GM23338 (cell line): ENCODE measurements around the gene ZRANB2. TPM values are rescaled to one million over a fixed set of nuclear protein-coding genes. Genes with fewer than 3 reads are reported as not detected.
A peak's percentile ranks its signal among the peaks of the same experiment; 100 is the strongest.

ENCODE experiments used
- ATAC-seq: fragments of 200-7000 bp; cut with Tn5 transposase; 3 replicates; pipeline ENCODE4 v1.9.1; 2020
- DNase-seq: peaks from one replicate; pipeline ENCODE4 v3.0.0-alpha.2; 2015; ENCODE audit warnings: low spot score
- H2AFZ ChIP-seq: fragments of 200-600 bp; sonication (generic); 2 replicates; pipeline ENCODE4 v1.8.0; 2016; ENCODE audit warnings: antibody characterized with exemption, mild to moderate bottlenecking, moderate library complexity
- H3F3A ChIP-seq: fragments of 200-600 bp; sonication (generic); replicated peaks from 2 replicates; pipeline ENCODE4 v1.8.0; 2017; ENCODE audit warnings: antibody characterized with exemption, mixed run types, low read depth
- H3K27ac ChIP-seq: fragments of 200-600 bp; sonication (generic); 2 replicates; pipeline ENCODE4 v1.6.1; 2016; ENCODE audit warnings: low read depth
- H3K27me3 ChIP-seq: fragments of 200-600 bp; sonication (generic); 2 replicates; pipeline ENCODE4 v1.8.0; 2016; ENCODE audit warnings: mild to moderate bottlenecking, mixed run types, moderate library complexity; ENCODE audit not compliant: insufficient read depth
- H3K36me3 ChIP-seq: fragments of 200-600 bp; sonication (generic); 2 replicates; pipeline ENCODE4 v1.8.0; 2016; ENCODE audit warnings: mild to moderate bottlenecking; ENCODE audit not compliant: insufficient read depth
- H3K4me1 ChIP-seq: fragments of 200-600 bp; sonication (generic); 2 replicates; pipeline ENCODE4 v1.8.0; 2016; ENCODE audit warnings: mild to moderate bottlenecking, moderate library complexity; ENCODE audit not compliant: insufficient read depth
- H3K4me2 ChIP-seq: fragments of 200-600 bp; sonication (generic); 2 replicates; pipeline ENCODE4 v1.7.1; 2017; ENCODE audit warnings: mixed run types
- H3K4me3 ChIP-seq: fragments of 200-600 bp; sonication (generic); 2 replicates; pipeline ENCODE4 v1.6.1; 2016; ENCODE audit warnings: mixed run types
- H3K79me2 ChIP-seq: fragments of 200-600 bp; sonication (generic); replicated peaks from 2 replicates; pipeline ENCODE4 v1.8.0; 2017; ENCODE audit warnings: mild to moderate bottlenecking; ENCODE audit not compliant: insufficient read depth
- H3K9me2 ChIP-seq: fragments of 200-600 bp; sonication (generic); 2 replicates; pipeline ENCODE4 v1.8.0; 2017; ENCODE audit not compliant: insufficient read depth
- H4K20me1 ChIP-seq: fragments of 200-600 bp; sonication (generic); replicated peaks from 2 replicates; pipeline ENCODE4 v1.8.0; 2017; ENCODE audit warnings: mild to moderate bottlenecking; ENCODE audit not compliant: insufficient read depth
- H3K27ac Mint-ChIP-seq: 2 replicates; pipeline ENCODE4 v1.8.0; 2020; ENCODE audit warnings: inconsistent platforms, mild to moderate bottlenecking, moderate library complexity, mixed read lengths
- H3K27me3 Mint-ChIP-seq: 3 replicates; pipeline ENCODE4 v1.8.0; 2022; ENCODE audit warnings: low read depth, mild to moderate bottlenecking, moderate library complexity, mixed read lengths, inconsistent platforms; ENCODE audit not compliant: insufficient read depth, poor library complexity
- H3K36me3 Mint-ChIP-seq: 3 replicates; pipeline ENCODE4 v1.8.0; 2021; ENCODE audit warnings: low read depth, mild to moderate bottlenecking, inconsistent platforms, moderate library complexity, mixed read lengths
- H3K4me1 Mint-ChIP-seq: 3 replicates; pipeline ENCODE4 v1.8.0; 2020; ENCODE audit warnings: mild to moderate bottlenecking, inconsistent platforms, mixed read lengths
- H3K4me3 Mint-ChIP-seq: 3 replicates; pipeline ENCODE4 v1.8.0; 2021; ENCODE audit warnings: moderate library complexity, mild to moderate bottlenecking, inconsistent platforms, mixed read lengths
- H3K9me3 Mint-ChIP-seq: 3 replicates; pipeline ENCODE4 v1.8.0; 2020; ENCODE audit warnings: moderate library complexity, mild to moderate bottlenecking, inconsistent platforms, mixed read lengths
- CTCF ChIP-seq, 2 experiments: fragments of 200-600 bp in 1 of 2; sonication (generic) in 1 of 2; conservative IDR thresholded peaks; 2 replicates each; pipeline versions ENCODE4 v1.5.1 to v1.6.1; 2016 to 2017; ENCODE audit warnings: antibody characterized with exemption in 2 of 2, low read depth in 2 of 2, mild to moderate bottlenecking in 2 of 2, moderate library complexity in 1 of 2
- EZH2 ChIP-seq: fragments of 200-600 bp; sonication (generic); IDR thresholded peaks from one replicate; pipeline ENCODE4 v1.8.0; 2017; ENCODE audit warnings: antibody characterized with exemption, mild to moderate bottlenecking, low read depth; ENCODE audit not compliant: unreplicated experiment
- JUNB ChIP-seq: IDR thresholded peaks from one replicate; pipeline ENCODE4 v1.6.1; 2016; ENCODE audit warnings: antibody characterized with exemption; ENCODE audit not compliant: unreplicated experiment
- NANOG ChIP-seq: IDR thresholded peaks from 2 replicates; pipeline ENCODE4 v1.6.1; 2016; ENCODE audit warnings: antibody characterized with exemption, borderline replicate concordance
- POLR2AphosphoS5 ChIP-seq: IDR thresholded peaks from 2 replicates; pipeline ENCODE4 v1.6.1; 2016; ENCODE audit warnings: antibody characterized with exemption, low read depth
- REST ChIP-seq: IDR thresholded peaks from one replicate; pipeline ENCODE4 v1.6.1; 2018; ENCODE audit warnings: antibody characterized with exemption; ENCODE audit not compliant: unreplicated experiment
- STAT1 ChIP-seq: IDR thresholded peaks from one replicate; pipeline ENCODE4 v1.6.1; 2016; ENCODE audit warnings: antibody characterized with exemption; ENCODE audit not compliant: unreplicated experiment
- ZNF114 ChIP-seq: fragments of 250-450 bp; sonication (Bioruptor Pico); IDR thresholded peaks from 2 replicates; pipeline ENCODE4 v1.5.0; 2020; ENCODE audit warnings: mild to moderate bottlenecking, moderate library complexity
- ZNF331 ChIP-seq: fragments of 250-450 bp; sonication (Bioruptor Pico); IDR thresholded peaks from 2 replicates; pipeline ENCODE4 v1.5.0; 2020; ENCODE audit warnings: low read depth, mild to moderate bottlenecking, moderate library complexity
- polyA plus RNA-seq: library from polyadenylated mRNA; unstranded; fragments of >200 nt; fragmentation: Nextera tagmentation; extraction: Ambion mirVana; gene quantifications from 2 replicates; pipeline ENCODE4 v1.2.1, GENCODE V29; 2016
- total RNA-seq: library from RNA; depleted of rRNA; stranded (reverse); fragments of >200 nt; shearing (Covaris generic); gene quantifications from 2 replicates; pipeline ENCODE4 v1.2.3, GENCODE V29; 2014

Gene ZRANB2
- total and polyA plus RNA-seq, 2 experiments from 2014 or later = 84.9 to 170 TPM

GRCh38 chr1:71101839-71102376 lies 21.1 kb upstream of the ZRANB2 start:
- Histone ChIP-seq H3K4me2 (no peak overlapping the region), H3K27me3 (no peaks in the 10 kb centered on the region), H3K4me3 (no peak overlapping the region), H3K27ac (no peak overlapping the region), H3K9me2 (no peaks in the 10 kb centered on the region), H4K20me1 (no peaks in the 10 kb centered on the region), H3K36me3 (no peaks in the 10 kb centered on the region), H2AFZ (peak overlapping the region; percentile 15; the same call in 1 of the 2 replicates), H3F3A (no peaks in the 10 kb centered on the region), H3K4me1 (peaks cover 6% of the 10 kb centered on the region; the same call in 1 of the 2 replicates), H3K79me2 (no peaks in the 10 kb centered on the region)
- Mint-ChIP-seq H3K4me1 (peaks cover 5% of the 10 kb centered on the region), H3K9me3 (no peaks in the 10 kb centered on the region), H3K27me3 (no peaks in the 10 kb centered on the region), H3K4me3 (no peak overlapping the region), H3K27ac (peak overlapping the region; percentile 51), H3K36me3 (no peaks in the 10 kb centered on the region)
- ATAC-seq (no peak), DNase-seq (peak; percentile 24)
- TF ChIP-seq POLR2AphosphoS5 (no peak), EZH2 (no peak), NANOG (no peak), CTCF (conservative IDR thresholded peaks at IDR 0.05; ENCODE audit: low read depth in 2 of 2) (peak in 1 of 2 experiments; percentile 52; a peak in 2 of 4 replicates)

GRCh38 chr1:71097428-71097827 lies 16.6 kb upstream of the ZRANB2 start:
- H3K9me2 ChIP-seq = no peaks in the 10 kb centered on the region
- H3K36me3 Mint-ChIP-seq = no peaks in the 10 kb centered on the region
- no peaks in the 10 kb centered on the region for H3K36me3 ChIP-seq
- no peaks in the 10 kb centered on the region for H3K9me3 Mint-ChIP-seq
- H3K27me3 ChIP-seq = no peaks in the 10 kb centered on the region
- DNase-seq (no peak), ATAC-seq (no peak)
- no peak overlapping the region for H3K27ac Mint-ChIP-seq
- H4K20me1 ChIP-seq = no peaks in the 10 kb centered on the region
- H3K4me3 Mint-ChIP-seq = no peak overlapping the region
- peaks cover 6% of the 10 kb centered on the region; the same call in 1 of the 2 replicates for H3K4me1 ChIP-seq
- no peaks in the 10 kb centered on the region for H3K27me3 Mint-ChIP-seq
- no peaks in the 10 kb centered on the region for H3K79me2 ChIP-seq
- H3K27ac ChIP-seq = no peak overlapping the region
- no peaks in the 10 kb centered on the region for H3F3A ChIP-seq
- H3K4me2 ChIP-seq = no peak overlapping the region
- H3K4me1 Mint-ChIP-seq = peaks cover 5% of the 10 kb centered on the region
- H3K4me3 ChIP-seq = no peak overlapping the region
- H2AFZ ChIP-seq = no peak overlapping the region
- TF ChIP-seq ZNF331 (CRISPR knock-in tag) = no peak
- no peak for TF ChIP-seq ZNF114
- TF ChIP-seq POLR2AphosphoS5 = no peak
- TF ChIP-seq JUNB = no peak
- no peak for TF ChIP-seq CTCF (conservative IDR thresholded peaks at IDR 0.05; ENCODE audit: low read depth in 2 of 2)
- TF ChIP-seq REST = no peak
- TF ChIP-seq EZH2 = no peak
- no peak for TF ChIP-seq STAT1
